Mucosa of stomach (tissue), 1 donor: ENCODE results near the gene KIAA0930.

Experiments used
- H3K27me3 ChIP-seq: one replicate; pipeline ENCODE4 v1.7.0; 2013; ENCODE audit warnings: mild to moderate bottlenecking, low read length; ENCODE audit not compliant: control insufficient read depth, insufficient read depth
- H3K36me3 ChIP-seq: one replicate; pipeline ENCODE4 v1.7.0; 2013; ENCODE audit warnings: low read length; ENCODE audit not compliant: control insufficient read depth, insufficient read depth
- H3K4me1 ChIP-seq: one replicate; pipeline ENCODE4 v1.7.0; 2013; ENCODE audit warnings: mild to moderate bottlenecking, low read length; ENCODE audit not compliant: control insufficient read depth, insufficient read depth
- H3K4me3 ChIP-seq: one replicate; pipeline ENCODE4 v1.7.0; 2013; ENCODE audit warnings: low read length
- H3K9ac ChIP-seq: one replicate; pipeline ENCODE4 v1.7.0; 2013; ENCODE audit warnings: mild to moderate bottlenecking, low read length, moderate library complexity
- H3K9me3 ChIP-seq: one replicate; pipeline ENCODE4 v1.7.0; 2013; ENCODE audit warnings: mild to moderate bottlenecking, low read length, moderate library complexity; ENCODE audit not compliant: control insufficient read depth
- donor health status: Pancreatic carcinoma.

Gene KIAA0930

GRCh38 chr22:45228401-45228754, 12.3 kb downstream of the KIAA0930 start:
- Histone ChIP-seq H3K4me1 (peaks cover 27% of the 10 kb centered on the region), H3K9ac (no peak overlapping the region), H3K4me3 (no peak overlapping the region), H3K9me3 (no peaks in the 10 kb centered on the region), H3K27me3 (no peaks in the 10 kb centered on the region), H3K36me3 (no peaks in the 10 kb centered on the region)

GRCh38 chr22:45227645-45228400, 12.9 kb downstream of the KIAA0930 start:
- Histone ChIP-seq H3K4me1 (peaks cover 27% of the 10 kb centered on the region), H3K9ac (no peak overlapping the region), H3K36me3 (no peaks in the 10 kb centered on the region), H3K27me3 (no peaks in the 10 kb centered on the region), H3K9me3 (no peaks in the 10 kb centered on the region), H3K4me3 (no peak overlapping the region)

- H3K36me3 ChIP-seq, result no peaks in the 10 kb centered on the region
- H3K9me3 ChIP-seq, result no peaks in the 10 kb centered on the region
- H3K4me3 ChIP-seq, result no peak overlapping the region
- H3K9ac ChIP-seq, result peak overlapping the region; percentile 13
- H3K4me1 ChIP-seq, result peaks cover 27% of the 10 kb centered on the region
- no peaks in the 10 kb centered on the region for H3K27me3 ChIP-seq
Observed at GRCh38 chr22:45226503-45227186, 14.0 kb downstream of the KIAA0930 start.

GRCh38 chr22:45225732-45226502, 14.8 kb downstream of the KIAA0930 start:
- H3K9ac ChIP-seq, result peak overlapping the region; percentile 13
- H3K27me3 ChIP-seq, result no peaks in the 10 kb centered on the region
- H3K4me1 ChIP-seq, result peaks cover 27% of the 10 kb centered on the region
- H3K4me3 ChIP-seq, result no peak overlapping the region
- H3K36me3 ChIP-seq, result no peaks in the 10 kb centered on the region
- no peaks in the 10 kb centered on the region for H3K9me3 ChIP-seq

GRCh38 chr22:45224988-45225731, 15.5 kb downstream of the KIAA0930 start:
- Histone ChIP-seq H3K4me1 (peaks cover 27% of the 10 kb centered on the region), H3K4me3 (no peak overlapping the region), H3K9ac (no peak overlapping the region)

GRCh38 chr22:45224331-45224730, 16.4 kb downstream of the KIAA0930 start:
- H3K9ac ChIP-seq, result no peak overlapping the region

More at GRCh38 chr22:45224988-45225731, 15.5 kb downstream of the KIAA0930 start:
- no peaks in the 10 kb centered on the region for H3K36me3 ChIP-seq
- no peaks in the 10 kb centered on the region for H3K27me3 ChIP-seq
- no peaks in the 10 kb centered on the region for H3K9me3 ChIP-seq

GRCh38 chr22:45223304-45224117, 17.2 kb downstream of the KIAA0930 start:
- H3K27me3 ChIP-seq, result no peaks in the 10 kb centered on the region
- H3K4me1 ChIP-seq, result peaks cover 27% of the 10 kb centered on the region
- H3K9me3 ChIP-seq, result no peaks in the 10 kb centered on the region
- H3K9ac ChIP-seq, result no peak overlapping the region
- H3K36me3 ChIP-seq, result no peaks in the 10 kb centered on the region
- no peak overlapping the region for H3K4me3 ChIP-seq

More at GRCh38 chr22:45224331-45224730, 16.4 kb downstream of the KIAA0930 start:
- Histone ChIP-seq H3K4me3 (no peak overlapping the region), H3K27me3 (no peaks in the 10 kb centered on the region), H3K9me3 (no peaks in the 10 kb centered on the region), H3K4me1 (peaks cover 27% of the 10 kb centered on the region), H3K36me3 (no peaks in the 10 kb centered on the region)

- H3K4me1 ChIP-seq, result peaks cover 15% of the 10 kb centered on the region
- no peak overlapping the region for H3K4me3 ChIP-seq
Observed at GRCh38 chr22:45221201-45221600, 19.5 kb downstream of the KIAA0930 start.

GRCh38 chr22:45218976-45219375, 21.7 kb downstream of the KIAA0930 start:
- Histone ChIP-seq H3K4me1 (no peaks in the 10 kb centered on the region), H3K9ac (no peak overlapping the region), H3K4me3 (no peak overlapping the region)

More at GRCh38 chr22:45221201-45221600, 19.5 kb downstream of the KIAA0930 start:
- no peaks in the 10 kb centered on the region for H3K9me3 ChIP-seq
- no peaks in the 10 kb centered on the region for H3K36me3 ChIP-seq
- no peaks in the 10 kb centered on the region for H3K27me3 ChIP-seq
- H3K9ac ChIP-seq, result no peak overlapping the region

GRCh38 chr22:45217806-45218205, 22.9 kb downstream of the KIAA0930 start:
- Histone ChIP-seq H3K36me3 (no peaks in the 10 kb centered on the region), H3K9me3 (no peaks in the 10 kb centered on the region), H3K4me1 (peaks cover 5% of the 10 kb centered on the region), H3K27me3 (no peaks in the 10 kb centered on the region), H3K4me3 (no peak overlapping the region), H3K9ac (no peak overlapping the region)

More at GRCh38 chr22:45218976-45219375, 21.7 kb downstream of the KIAA0930 start:
- Histone ChIP-seq H3K9me3 (no peaks in the 10 kb centered on the region), H3K36me3 (no peaks in the 10 kb centered on the region), H3K27me3 (no peaks in the 10 kb centered on the region)

- Histone ChIP-seq H3K4me1 (peaks cover 8% of the 10 kb centered on the region), H3K4me3 (no peak overlapping the region), H3K9me3 (no peaks in the 10 kb centered on the region), H3K27me3 (no peaks in the 10 kb centered on the region), H3K9ac (no peak overlapping the region), H3K36me3 (no peaks in the 10 kb centered on the region)
Observed at GRCh38 chr22:45217345-45217744, 23.3 kb downstream of the KIAA0930 start.
